DND-41 (cell line): ENCODE data around the gene GSG1L2.

Experiments used
- CTCF ChIP-seq: IDR thresholded peaks from 2 replicates; pipeline ENCODE4 v1.5.1; 2012; ENCODE audit warnings: borderline replicate concordance, low read length, moderate library complexity, mild to moderate bottlenecking; ENCODE audit not compliant: poor library complexity, severe bottlenecking; ENCODE audit errors: extremely low read depth
- EZH2 ChIP-seq: IDR thresholded peaks from 3 replicates; pipeline ENCODE4 v1.6.1; 2012; ENCODE audit warnings: borderline replicate concordance, low read depth, mild to moderate bottlenecking, moderate library complexity, low read length, inconsistent platforms; ENCODE audit not compliant: severe bottlenecking

- TF ChIP-seq CTCF (no peak), EZH2 (no peak)
Measured at GRCh38 chr17:9790316-9790715, 31.6 kb downstream of the GSG1L2 start.
